ENCODE measurements around the gene WAC. TPM values are rescaled to one million over a fixed set of nuclear protein-coding genes. Genes with fewer than 3 reads are reported as not detected.

The WAC gene
- polyA plus RNA-seq, 2 of the 4 experiments (the other 2 are of a cell fraction) = 63.9 to 133 TPM

GRCh38 chr10:28628184-28628893 is 95.4 kb downstream of the WAC start (continued):
- TF ChIP-seq SREBF2 (IDR thresholded peaks at IDR 0.05) (no peak), BHLHE40 (IDR thresholded peaks at IDR 0.05; ENCODE audit: low read depth, low read length) (no peak), TFCP2L1 (CRISPR knock-in tag; IDR thresholded peaks at IDR 0.05) (no peak), RNF2 (IDR thresholded peaks at IDR 0.05; ENCODE audit: borderline replicate concordance, low read depth) (no peak), ZC3H11A (IDR thresholded peaks at IDR 0.05) (no peak), CHD2 (IDR thresholded peaks at IDR 0.05; ENCODE audit: low read length, partially characterized antibody) (no peak), RCOR1 (IDR thresholded peaks at IDR 0.05; ENCODE audit: low read depth, low read length) (no peak), KDM5A (IDR thresholded peaks at IDR 0.05) (no peak)

DNA sequence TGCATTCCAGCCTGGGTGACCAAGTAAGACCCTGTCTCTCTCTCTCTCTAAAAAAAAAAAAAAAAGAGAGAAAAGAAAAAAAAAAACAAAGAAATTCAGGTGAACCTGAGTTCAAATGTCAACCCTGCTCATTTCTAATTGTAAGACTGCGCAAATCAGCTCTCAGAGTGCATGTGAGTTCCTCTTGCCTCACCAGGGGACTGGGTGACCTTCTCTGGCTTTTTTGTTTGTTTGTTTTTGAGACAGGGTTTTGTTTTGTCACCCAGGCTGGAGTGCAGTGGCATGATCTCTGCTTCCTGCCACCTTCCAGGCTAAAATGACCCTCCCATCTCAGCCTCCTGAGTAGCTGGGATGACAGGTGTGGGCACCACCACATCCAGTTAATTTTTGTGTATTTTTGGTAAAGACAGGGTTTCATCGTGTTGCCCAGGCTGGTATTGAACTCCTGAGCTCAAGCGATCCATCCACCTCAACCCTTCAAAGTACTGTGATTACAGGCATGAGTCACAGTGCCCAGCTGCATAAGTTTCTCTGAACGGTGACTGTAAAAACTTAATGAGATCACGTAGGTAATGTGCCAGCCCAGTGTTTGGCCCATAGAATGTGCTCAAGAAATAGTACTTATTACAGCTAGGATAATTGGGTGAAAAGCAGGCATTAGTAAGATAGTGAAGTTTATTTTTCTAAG is 99.1 kb downstream of the WAC start:
- Histone ChIP-seq H3K27ac (0 out of 6 replicates have a peak overlapping the region, but pooled peaks of 1 of the 2 experiments have one; percentile 49), H3K4me3 (no peak overlapping the region), H3K4me2 (peak overlapping the region; percentile 11; the same call in 1 of the 3 replicates), H3K9me3 (no peaks in the 10 kb centered on the region), H3K4me1 (peaks cover 27% of the 10 kb centered on the region)
- ATAC-seq (no peak), FAIRE-seq (no peak), DNase-seq (ENCODE audit: low read depth in 1 of 2, low spot score in 1 of 2) (no peak)
- POLR2A ChIA-PET = no interaction called here
- TF ChIP-seq NPAS2 (CRISPR knock-in tag; IDR thresholded peaks at IDR 0.05; ENCODE audit: borderline replicate concordance) (no peak), CEBPB (IDR thresholded peaks at IDR 0.05) (no peak), CBX2 (IDR thresholded peaks at IDR 0.05; ENCODE audit: borderline replicate concordance, low read depth) (no peak)
- 50% methylated on average over 5 of the region's 5 CpGs for WGBS (ENCODE audit: missing lambda C conversion rate)
- CTCF ChIA-PET = interaction anchor here (0.6 to 3.0 kb wide), 9 partner anchors 9 to 814 kb away, joined by 4 to 16 read pairs (median 6); no protein-coding TSS in a partner anchor

DNA sequence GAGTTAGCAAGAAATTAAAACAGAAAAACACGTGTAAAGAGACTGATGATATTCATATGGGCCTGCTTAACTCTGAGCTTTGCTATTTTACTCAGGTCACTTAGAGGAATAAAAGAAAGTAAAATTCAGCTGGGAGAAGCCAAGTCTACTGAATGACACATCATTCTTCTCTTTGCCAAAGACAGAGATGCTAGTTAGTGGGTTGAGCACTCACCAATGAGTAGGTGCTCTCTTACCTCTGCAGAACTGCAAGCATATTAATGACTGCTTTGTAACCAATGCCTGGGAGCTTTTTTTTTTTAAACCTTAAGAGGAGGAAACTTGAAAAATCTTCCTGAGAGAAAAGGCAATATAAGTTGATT is 99.6 kb downstream of the WAC start:
- H3K27ac ChIP-seq = no peak overlapping the region
- H3K4me1 ChIP-seq = peaks cover 27% of the 10 kb centered on the region
- ATAC-seq (no peak), DNase-seq (ENCODE audit: low read depth in 1 of 2, low spot score in 1 of 2) (no peak), FAIRE-seq (no peak)
- TF ChIP-seq ZSCAN20 (CRISPR knock-in tag; IDR thresholded peaks at IDR 0.05) (no peak), HOXA7 (CRISPR knock-in tag; IDR thresholded peaks at IDR 0.05) (no peak)
- TF ChIP-seq, protein P1, sequence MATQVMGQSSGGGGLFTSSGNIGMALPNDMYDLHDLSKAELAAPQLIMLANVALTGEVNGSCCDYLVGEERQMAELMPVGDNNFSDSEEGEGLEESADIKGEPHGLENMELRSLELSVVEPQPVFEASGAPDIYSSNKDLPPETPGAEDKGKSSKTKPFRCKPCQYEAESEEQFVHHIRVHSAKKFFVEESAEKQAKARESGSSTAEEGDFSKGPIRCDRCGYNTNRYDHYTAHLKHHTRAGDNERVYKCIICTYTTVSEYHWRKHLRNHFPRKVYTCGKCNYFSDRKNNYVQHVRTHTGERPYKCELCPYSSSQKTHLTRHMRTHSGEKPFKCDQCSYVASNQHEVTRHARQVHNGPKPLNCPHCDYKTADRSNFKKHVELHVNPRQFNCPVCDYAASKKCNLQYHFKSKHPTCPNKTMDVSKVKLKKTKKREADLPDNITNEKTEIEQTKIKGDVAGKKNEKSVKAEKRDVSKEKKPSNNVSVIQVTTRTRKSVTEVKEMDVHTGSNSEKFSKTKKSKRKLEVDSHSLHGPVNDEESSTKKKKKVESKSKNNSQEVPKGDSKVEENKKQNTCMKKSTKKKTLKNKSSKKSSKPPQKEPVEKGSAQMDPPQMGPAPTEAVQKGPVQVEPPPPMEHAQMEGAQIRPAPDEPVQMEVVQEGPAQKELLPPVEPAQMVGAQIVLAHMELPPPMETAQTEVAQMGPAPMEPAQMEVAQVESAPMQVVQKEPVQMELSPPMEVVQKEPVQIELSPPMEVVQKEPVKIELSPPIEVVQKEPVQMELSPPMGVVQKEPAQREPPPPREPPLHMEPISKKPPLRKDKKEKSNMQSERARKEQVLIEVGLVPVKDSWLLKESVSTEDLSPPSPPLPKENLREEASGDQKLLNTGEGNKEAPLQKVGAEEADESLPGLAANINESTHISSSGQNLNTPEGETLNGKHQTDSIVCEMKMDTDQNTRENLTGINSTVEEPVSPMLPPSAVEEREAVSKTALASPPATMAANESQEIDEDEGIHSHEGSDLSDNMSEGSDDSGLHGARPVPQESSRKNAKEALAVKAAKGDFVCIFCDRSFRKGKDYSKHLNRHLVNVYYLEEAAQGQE (IDR thresholded peaks at IDR 0.05) = no peak
- no peak overlapping the region for H3K4me3 ChIP-seq
- H3K4me2 ChIP-seq = no peak overlapping the region
- ChIA-PET CTCF (interaction anchor here (0.6 to 3.0 kb wide), 7 partner anchors 9 to 813 kb away, joined by 3 to 16 read pairs (median 6); no protein-coding TSS in a partner anchor), POLR2A (no interaction called here)
- H3K9me3 ChIP-seq = no peaks in the 10 kb centered on the region
- 89% methylated on average over 1 of the region's 1 CpG for WGBS (ENCODE audit: missing lambda C conversion rate)

DNA sequence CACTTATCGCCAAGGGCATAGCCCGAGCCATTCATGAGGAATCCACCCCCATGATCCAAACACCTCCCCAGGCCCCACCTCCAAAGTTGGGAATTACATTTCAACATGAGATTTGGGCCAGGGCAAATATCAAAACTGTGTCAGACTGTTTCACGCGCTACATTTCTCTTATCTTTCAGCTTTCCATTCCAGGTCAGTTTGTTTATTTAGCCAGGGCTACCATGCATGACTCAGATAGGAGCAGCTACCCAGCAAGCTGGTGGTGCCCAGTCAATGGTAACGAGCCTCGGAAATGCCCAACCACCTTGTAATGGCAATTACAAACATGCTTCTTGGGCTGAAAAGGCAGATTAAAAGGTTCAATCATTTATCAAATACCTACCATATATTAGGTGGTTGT is 100.8 kb downstream of the WAC start:
- POLR2A ChIA-PET = no interaction called here

More for the DNA sequence above, 100.8 kb downstream of the WAC start:
- CTCF ChIA-PET = interaction anchor here (0.8 to 2.7 kb wide), 2 partner anchors 9 to 30 kb away, joined by 3 to 9 read pairs; no protein-coding TSS in a partner anchor
- Histone ChIP-seq H3K27ac (peak overlapping the region in 1 of 2 experiments; percentile 50; a peak in 1 of 6 replicates), H3K4me1 (peaks cover 21% of the 10 kb centered on the region), H3K9me3 (no peaks in the 10 kb centered on the region), H3K4me2 (peak overlapping the region; percentile 29; the same call in 2 of the 3 replicates), H3K4me3 (no peak overlapping the region)
- peak; percentile 51 to 53; a peak in 4 of 6 replicates for ATAC-seq
- DNase-seq (ENCODE audit: low read depth in 1 of 2, low spot score in 1 of 2) = peak in 1 of 2 experiments; percentile 36
- FAIRE-seq = no peak
- TF ChIP-seq ESRRA (IDR thresholded peaks at IDR 0.05; ENCODE audit: borderline replicate concordance, low read length) = no peak
- no peak for TF ChIP-seq ZC3H11A (IDR thresholded peaks at IDR 0.05)
- TF ChIP-seq NR3C1 (IDR thresholded peaks at IDR 0.05) = no peak
- no peak for TF ChIP-seq TP53 (CRISPR knock-in tag; IDR thresholded peaks at IDR 0.05)
- no peak for TF ChIP-seq CHD4 (IDR thresholded peaks at IDR 0.05; ENCODE audit: borderline replicate concordance)
- TF ChIP-seq MAZ (IDR thresholded peaks at IDR 0.05; ENCODE audit: borderline replicate concordance, low read depth, low read length) = no peak
- TF ChIP-seq TFCP2L1 (CRISPR knock-in tag; IDR thresholded peaks at IDR 0.05) = no peak
- no peak for TF ChIP-seq HOXB5 (CRISPR knock-in tag; IDR thresholded peaks at IDR 0.05)
- TF ChIP-seq PBX3 (IDR thresholded peaks at IDR 0.05) = no peak
- 61% methylated on average over 6 of the region's 6 CpGs for WGBS (ENCODE audit: missing lambda C conversion rate)
